Testis (tissue), 2 donors: ENCODE results near the gene CPNE9.

Experiments
- POLR2A ChIP-seq: fragments of 450-650 bp; IDR thresholded peaks from one replicate; pipeline ENCODE4 v1.6.1; 2017; ENCODE audit warnings: antibody characterized with exemption, mild to moderate bottlenecking, moderate library complexity
- TF ChIP-seq, protein P1 (sequence below), 3 experiments: fragments of 450-650 bp in 2 of 3; fragments of 200-600 bp in 1 of 3; sonication (generic) in 1 of 3; IDR thresholded peaks; one replicate each; pipeline ENCODE4 v1.5.1; 2016 to 2019; ENCODE audit warnings: antibody characterized with exemption in 3 of 3, mild to moderate bottlenecking in 2 of 3, moderate library complexity in 1 of 3

- TF ChIP-seq, protein P1, sequence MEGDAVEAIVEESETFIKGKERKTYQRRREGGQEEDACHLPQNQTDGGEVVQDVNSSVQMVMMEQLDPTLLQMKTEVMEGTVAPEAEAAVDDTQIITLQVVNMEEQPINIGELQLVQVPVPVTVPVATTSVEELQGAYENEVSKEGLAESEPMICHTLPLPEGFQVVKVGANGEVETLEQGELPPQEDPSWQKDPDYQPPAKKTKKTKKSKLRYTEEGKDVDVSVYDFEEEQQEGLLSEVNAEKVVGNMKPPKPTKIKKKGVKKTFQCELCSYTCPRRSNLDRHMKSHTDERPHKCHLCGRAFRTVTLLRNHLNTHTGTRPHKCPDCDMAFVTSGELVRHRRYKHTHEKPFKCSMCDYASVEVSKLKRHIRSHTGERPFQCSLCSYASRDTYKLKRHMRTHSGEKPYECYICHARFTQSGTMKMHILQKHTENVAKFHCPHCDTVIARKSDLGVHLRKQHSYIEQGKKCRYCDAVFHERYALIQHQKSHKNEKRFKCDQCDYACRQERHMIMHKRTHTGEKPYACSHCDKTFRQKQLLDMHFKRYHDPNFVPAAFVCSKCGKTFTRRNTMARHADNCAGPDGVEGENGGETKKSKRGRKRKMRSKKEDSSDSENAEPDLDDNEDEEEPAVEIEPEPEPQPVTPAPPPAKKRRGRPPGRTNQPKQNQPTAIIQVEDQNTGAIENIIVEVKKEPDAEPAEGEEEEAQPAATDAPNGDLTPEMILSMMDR (IDR thresholded peaks at IDR 0.05), result no peak
- TF ChIP-seq POLR2A, result no peak
These were observed 3.1 kb upstream of the CPNE9 start for GRCh38 chr3:9700536-9700935.
